HepG2 (cell line): ENCODE results near the gene TOMM40L.

Experiments used
- FOXA1 ChIP-seq, 2 experiments: fragments of 450-650 bp in 1 of 2; sonication (generic) in 1 of 2; formaldehyde crosslinking in 1 of 2; IDR thresholded peaks; 2 replicates each; pipeline versions ENCODE4 v1.4.0 to v1.6.1; 2016 to 2020; ENCODE audit warnings: missing genetic modification reagents in 1 of 2
- GATA4 ChIP-seq: sonication (generic); IDR thresholded peaks from 2 replicates; pipeline ENCODE4 v1.6.1; 2016; ENCODE audit warnings: antibody characterized with exemption, low read depth, borderline replicate concordance
- IRF2 ChIP-seq: IDR thresholded peaks from 2 replicates; pipeline ENCODE4 v1.6.1; 2018; ENCODE audit warnings: missing genetic modification reagents, missing compliant biosample characterization
- JUND ChIP-seq: sonication (generic); formaldehyde crosslinking; IDR thresholded peaks from 2 replicates; pipeline ENCODE4 v1.8.0; 2022; ENCODE audit warnings: mild to moderate bottlenecking, missing genetic modification reagents
- MEIS2 ChIP-seq: sonication (generic); formaldehyde crosslinking; IDR thresholded peaks from 2 replicates; pipeline ENCODE4 v1.9.0; 2021; ENCODE audit warnings: mild to moderate bottlenecking, missing genetic modification reagents
- SIN3A ChIP-seq: IDR thresholded peaks from 2 replicates; pipeline ENCODE4 v1.6.1; 2011; ENCODE audit warnings: low read depth, mild to moderate bottlenecking, control low read depth, low read length, borderline replicate concordance
- TMF1 ChIP-seq: sonication (generic); formaldehyde crosslinking; IDR thresholded peaks from 2 replicates; pipeline ENCODE4 v1.8.1; 2022; ENCODE audit warnings: low read depth, missing genetic modification reagents
- ZFP36L1 ChIP-seq: sonication (generic); formaldehyde crosslinking; IDR thresholded peaks from 2 replicates; pipeline ENCODE4 v1.8.0; 2022; ENCODE audit warnings: mild to moderate bottlenecking, missing genetic modification reagents, moderate library complexity
- ZNF558 ChIP-seq: sonication (generic); formaldehyde crosslinking; IDR thresholded peaks from 2 replicates; pipeline ENCODE4 v1.9.0; 2022; ENCODE audit warnings: mild to moderate bottlenecking, missing genetic modification reagents, borderline replicate concordance
- ZSCAN22 ChIP-seq: sonication (generic); formaldehyde crosslinking; IDR thresholded peaks from 2 replicates; pipeline ENCODE4 v1.4.0; 2020; ENCODE audit warnings: mild to moderate bottlenecking, missing genetic modification reagents
- ZSCAN25 ChIP-seq: sonication (generic); formaldehyde crosslinking; IDR thresholded peaks from 2 replicates; pipeline ENCODE4 v1.8.0; 2022; ENCODE audit warnings: mild to moderate bottlenecking, missing genetic modification reagents
- TF ChIP-seq, protein P1 (sequence below): sonication (generic); formaldehyde crosslinking; IDR thresholded peaks from 2 replicates; pipeline ENCODE4 v1.5.0; 2020; ENCODE audit warnings: mild to moderate bottlenecking, missing genetic modification reagents, moderate library complexity

GRCh38 chr1:161229896-161230295 is 4.0 kb downstream of the TOMM40L start:
- TF ChIP-seq ZFP36L1 (CRISPR knock-in tag) (no peak), ZSCAN22 (CRISPR knock-in tag) (no peak), GATA4 (no peak), ZSCAN25 (no peak), FOXA1 (IDR thresholded peaks at IDR 0.05) (no peak), FOXA1 (CRISPR knock-in tag; IDR thresholded peaks at IDR 0.05) (no peak), IRF2 (CRISPR knock-in tag) (no peak), TMF1 (CRISPR knock-in tag) (no peak), MEIS2 (CRISPR knock-in tag) (no peak), JUND (CRISPR knock-in tag) (no peak), ZNF558 (CRISPR knock-in tag) (no peak), SIN3A (no peak)
- TF ChIP-seq, protein P1, sequence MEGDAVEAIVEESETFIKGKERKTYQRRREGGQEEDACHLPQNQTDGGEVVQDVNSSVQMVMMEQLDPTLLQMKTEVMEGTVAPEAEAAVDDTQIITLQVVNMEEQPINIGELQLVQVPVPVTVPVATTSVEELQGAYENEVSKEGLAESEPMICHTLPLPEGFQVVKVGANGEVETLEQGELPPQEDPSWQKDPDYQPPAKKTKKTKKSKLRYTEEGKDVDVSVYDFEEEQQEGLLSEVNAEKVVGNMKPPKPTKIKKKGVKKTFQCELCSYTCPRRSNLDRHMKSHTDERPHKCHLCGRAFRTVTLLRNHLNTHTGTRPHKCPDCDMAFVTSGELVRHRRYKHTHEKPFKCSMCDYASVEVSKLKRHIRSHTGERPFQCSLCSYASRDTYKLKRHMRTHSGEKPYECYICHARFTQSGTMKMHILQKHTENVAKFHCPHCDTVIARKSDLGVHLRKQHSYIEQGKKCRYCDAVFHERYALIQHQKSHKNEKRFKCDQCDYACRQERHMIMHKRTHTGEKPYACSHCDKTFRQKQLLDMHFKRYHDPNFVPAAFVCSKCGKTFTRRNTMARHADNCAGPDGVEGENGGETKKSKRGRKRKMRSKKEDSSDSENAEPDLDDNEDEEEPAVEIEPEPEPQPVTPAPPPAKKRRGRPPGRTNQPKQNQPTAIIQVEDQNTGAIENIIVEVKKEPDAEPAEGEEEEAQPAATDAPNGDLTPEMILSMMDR (CRISPR knock-in tag), result peak; percentile 53
